Smooth muscle cell of the brain vasculature (primary cell): ENCODE measurements around the gene TNRC18.
A peak's percentile ranks its signal among the peaks of the same experiment; 100 is the strongest.

Source experiments
- DNase-seq: peaks from one replicate; pipeline ENCODE4 v3.0.0-alpha.2; 2012; ENCODE audit warnings: low read depth, low spot score

TNRC18 gene

DNA sequence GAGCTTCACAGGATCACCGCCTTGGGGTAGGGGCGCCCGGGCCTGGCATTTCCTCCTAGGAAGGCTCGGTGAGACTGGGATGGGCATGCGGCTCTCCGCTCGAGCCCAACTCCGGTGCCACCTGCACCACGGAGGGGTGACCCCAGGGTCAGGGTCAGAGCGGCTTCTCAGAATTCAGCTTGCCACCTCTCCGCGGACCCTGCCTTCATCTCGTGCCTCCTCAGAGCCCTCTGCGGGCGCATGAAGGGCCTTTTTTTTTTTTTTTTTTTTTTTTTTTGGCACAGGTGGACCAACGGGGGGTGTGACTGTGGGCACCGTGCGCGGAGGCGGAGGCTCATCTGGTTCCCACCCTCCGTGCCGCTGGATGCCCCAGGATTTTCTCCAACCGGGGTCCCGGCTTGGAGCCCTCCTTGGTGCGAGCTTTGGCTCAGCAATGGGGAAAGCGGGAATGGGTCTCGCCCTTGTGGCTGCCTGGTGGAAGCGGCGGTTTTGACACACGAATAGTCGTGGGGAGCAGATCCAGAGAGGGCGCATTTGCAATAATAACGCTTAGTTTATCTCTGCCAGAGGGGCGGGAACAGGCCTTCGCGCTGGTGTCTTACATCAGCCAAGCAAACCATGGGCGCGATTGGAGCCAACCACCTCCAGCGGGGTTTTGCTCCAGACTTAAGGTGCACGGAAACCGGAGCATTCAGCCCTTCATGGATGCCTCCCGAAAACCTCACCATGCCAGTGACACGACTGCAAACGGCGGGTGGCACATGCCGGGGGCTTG is 5.0 kb upstream of the TNRC18 start:
- DNase-seq, result no peak

DNA sequence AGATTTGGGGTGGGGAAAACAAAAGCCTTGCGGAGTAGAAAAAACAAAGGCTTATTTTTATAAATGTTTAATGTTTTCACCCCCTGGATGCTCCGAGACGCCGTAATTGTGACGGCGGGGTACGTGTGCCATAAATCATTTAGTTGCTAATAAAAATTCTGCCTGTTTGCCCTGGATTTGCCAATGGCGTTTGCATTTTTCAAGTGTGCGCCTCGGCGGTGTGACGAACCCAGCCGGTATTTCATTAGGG is 2.5 kb upstream of the TNRC18 start:
- DNase-seq, result no peak

DNA sequence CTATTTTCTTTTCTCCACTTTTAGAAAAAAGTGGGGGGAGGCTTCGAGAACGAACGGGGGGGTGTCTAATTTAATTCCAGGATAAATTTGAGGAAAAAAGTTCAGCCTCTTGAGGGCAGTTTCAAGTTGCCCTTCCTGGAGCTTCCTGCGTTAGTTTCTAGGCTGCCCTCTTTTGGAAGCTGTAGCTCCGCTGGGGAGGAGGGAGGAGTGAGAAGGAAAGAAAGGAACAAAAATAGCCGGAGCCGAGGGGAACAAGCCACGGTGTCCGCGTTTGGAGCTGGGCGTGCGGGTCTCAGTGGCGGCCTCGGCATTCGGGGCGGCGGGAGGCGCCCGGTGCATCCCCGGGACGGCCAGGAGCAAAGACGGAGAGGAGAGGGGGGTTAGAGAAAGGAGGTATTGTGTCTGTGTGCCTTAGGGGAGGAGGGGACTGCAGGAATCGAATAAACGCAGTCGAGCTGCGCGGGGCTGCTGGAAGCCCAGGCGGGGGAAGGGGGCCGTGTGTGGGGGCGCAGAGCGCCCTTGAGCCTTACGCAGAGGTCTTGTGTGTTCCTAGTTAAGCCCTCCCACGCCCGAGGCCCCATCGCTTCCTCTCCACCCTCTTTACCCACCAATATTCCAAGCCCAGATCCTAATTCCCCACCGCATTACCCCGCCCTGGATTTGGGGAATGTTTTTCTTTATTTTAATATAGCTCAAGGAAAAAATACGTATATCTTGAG is 2.0 kb upstream of the TNRC18 start:
- peak; percentile 77 for DNase-seq

DNA sequence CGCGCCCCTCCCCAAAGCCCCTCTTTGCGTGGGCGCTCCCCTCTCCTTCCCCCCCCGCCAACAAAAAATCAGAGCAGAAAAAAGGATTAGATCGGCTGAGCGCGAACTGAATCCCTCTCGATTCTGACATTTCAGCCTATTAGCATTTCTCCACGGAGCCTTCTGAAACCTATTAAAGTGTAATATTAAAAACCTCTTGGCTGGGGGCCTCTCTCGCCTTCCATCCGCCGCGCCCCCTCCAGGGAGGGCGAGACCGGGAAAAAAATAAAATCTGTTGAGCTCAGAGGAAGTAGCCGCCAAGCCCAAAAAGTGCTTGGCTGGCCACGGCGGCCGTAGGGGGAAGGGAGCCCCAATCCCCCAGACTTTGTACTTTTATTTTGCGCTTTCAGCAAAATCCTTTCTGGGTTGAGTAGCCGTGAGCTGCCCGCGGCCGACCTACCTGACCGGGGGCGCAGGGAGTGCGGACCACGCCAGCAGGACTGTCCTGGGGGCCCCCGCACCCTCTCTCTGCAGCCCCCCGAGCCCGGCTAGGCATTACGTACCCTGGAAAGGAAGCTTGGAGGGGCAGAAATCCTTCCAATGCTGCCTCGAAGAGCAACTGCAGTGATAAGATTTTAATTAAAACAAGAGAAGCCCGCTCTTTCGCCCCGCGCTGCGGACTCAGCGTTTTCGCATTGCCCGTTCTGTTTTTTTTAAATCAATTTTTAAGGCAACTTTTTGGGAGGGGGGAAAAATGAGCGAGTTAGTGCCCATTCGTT is 1.3 kb upstream of the TNRC18 start:
- no peak for DNase-seq

DNA sequence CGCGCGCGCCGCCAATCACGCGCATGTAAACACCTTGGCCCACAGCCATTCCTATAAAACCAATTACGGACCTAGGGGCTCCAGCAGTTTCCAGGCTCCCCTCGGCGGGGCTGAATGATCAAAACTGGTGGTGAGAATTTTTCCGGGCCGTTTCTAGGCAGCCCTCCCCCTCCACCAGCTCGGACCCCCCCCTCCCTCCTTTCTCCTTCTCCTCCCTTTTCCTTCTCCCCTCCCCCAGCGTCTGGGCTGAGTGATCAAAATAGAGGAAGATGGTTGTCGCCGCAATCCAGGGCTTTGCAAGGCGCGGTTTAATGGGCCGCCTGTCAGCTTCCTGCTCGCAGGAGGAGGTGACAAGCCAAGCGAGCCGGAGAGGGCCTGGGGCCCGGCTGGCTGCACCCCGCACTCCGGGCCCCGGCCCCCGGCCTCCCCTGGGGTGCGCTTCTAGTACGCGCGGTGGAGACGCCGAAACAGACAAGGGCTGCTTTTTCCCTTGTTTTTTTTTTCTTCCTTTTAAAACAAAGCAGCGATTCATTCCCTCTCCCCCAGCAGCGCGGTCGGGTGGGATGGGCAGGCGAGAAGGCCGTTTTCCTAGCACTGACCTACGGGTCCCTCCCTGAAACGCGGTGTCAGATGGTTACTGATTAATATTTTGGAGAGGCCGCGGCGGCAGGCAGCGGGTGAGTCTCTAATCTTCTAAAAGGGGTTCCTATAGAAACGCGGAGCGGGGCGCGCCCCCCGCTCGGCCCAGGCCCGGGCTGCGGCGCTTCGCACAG is 528 bp upstream of the TNRC18 start:
- DNase-seq, result peak; percentile 99

DNA sequence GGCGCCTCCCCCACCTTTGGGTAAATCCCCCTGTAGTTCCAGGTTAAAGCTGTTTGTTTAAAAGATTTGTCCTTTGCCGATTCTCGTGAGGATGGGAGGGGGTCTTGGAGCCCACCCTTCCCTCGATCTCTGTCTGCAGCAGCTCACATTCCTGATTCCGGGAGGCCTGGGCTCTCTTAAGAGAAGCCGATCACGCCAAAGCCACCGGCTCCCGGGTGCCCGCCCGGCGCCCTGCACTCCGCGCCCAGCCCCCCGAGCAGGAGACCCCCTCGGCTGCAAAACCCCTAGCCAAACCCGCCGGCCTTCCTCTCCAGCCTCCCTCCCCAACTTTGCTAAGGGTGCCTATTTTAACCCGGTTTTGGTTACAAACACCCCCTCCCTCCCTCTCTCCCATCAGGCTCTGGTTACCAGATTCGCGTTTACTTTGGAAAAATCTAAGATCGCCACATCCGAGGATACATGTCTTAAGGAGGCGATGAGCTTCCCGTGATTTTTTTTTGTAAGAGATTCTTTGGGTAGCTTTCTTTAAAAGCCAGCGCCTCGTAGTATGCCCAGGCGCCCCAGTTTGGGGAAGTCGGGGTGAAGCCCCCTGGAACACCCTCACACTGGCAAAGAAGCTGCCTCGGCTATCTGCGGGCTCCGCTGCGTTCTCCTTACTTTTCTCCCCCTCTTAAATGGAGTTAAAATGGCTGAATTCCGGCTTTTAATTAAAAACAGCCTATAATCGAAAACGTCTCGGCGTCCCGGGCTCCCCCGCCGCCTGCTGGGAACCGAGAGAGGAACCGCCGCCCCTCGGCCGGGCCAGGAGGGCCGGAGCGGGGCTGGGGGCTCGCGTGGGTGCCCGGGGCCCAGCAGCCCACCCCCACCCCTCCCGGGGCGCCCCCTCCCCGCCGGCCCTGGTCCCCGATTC is 983 bp downstream of the TNRC18 start:
- DNase-seq, result no peak

DNA sequence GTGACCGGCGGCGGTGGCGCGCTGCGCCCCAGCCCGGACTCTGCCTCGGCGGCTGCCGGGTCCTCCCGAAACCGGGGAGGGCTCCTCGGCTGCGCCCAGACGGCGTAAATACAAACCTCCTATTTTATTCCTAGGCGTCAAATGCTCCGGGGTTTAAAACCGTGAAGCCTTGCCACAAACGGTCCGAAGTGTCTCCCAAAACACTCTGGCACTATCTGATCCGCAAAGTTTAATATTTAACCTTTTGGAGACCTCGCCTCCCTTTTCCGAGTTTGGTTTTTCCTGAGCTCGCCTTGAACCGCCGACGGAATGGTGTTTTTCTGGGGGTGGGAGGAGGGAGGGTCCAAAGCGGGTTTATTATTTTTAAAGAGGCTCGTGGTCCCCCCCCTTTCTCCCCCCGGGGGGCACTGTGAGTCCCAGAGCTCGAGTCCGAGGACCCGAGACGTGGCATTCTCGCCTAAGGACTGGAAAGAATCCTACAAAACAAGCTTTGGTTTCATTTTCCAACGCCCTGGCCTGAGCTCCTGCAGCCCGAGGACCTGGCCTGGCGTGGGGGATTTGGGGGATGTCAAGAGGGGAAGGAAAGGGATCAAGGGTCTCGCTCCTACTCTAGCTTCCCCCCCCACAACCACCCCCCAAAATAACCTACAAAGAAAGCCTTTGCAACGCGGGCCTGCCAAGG is 1.8 kb downstream of the TNRC18 start:
- no peak for DNase-seq

DNA sequence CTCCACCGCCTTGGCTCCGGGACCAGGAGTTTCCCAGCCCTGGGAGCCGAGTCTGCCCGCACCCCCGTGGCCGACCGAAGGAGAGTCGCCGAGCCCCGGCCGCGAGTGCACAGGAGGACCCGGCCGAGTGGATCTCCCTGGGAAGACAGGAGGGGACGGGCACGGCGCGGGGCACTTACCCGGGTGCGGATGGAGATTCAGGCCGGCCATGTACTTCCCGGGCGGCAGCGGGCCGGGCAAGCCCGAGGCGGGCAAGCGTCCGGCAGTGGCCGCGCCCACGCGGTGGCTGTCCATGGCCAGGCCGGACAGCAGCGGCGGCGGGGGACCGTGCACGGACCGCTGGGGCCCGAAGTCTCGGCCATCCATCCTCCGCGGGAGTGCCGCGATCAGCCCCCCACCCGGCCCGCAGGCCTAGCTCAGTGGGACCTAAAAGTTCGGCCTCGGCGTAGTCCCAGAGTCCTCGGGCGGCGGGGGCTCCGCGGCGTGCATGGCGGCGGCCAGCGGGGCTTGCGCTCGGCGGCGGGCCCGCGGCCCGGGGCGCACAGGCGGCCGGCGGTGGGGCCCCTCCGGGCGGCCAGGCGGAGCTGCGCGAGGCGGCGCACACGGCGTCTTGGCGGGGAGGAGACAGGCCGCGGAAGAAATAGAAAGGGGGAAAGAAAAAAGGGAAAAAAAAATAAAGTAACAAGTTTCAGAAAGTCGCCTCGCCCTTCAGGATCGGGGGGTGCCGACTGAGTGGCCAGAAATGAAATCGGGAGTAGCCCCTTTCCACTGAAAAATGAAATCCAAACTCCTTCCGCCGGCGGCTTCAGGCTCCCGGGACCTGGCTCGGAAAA is 2.5 kb downstream of the TNRC18 start:
- no peak for DNase-seq

DNA sequence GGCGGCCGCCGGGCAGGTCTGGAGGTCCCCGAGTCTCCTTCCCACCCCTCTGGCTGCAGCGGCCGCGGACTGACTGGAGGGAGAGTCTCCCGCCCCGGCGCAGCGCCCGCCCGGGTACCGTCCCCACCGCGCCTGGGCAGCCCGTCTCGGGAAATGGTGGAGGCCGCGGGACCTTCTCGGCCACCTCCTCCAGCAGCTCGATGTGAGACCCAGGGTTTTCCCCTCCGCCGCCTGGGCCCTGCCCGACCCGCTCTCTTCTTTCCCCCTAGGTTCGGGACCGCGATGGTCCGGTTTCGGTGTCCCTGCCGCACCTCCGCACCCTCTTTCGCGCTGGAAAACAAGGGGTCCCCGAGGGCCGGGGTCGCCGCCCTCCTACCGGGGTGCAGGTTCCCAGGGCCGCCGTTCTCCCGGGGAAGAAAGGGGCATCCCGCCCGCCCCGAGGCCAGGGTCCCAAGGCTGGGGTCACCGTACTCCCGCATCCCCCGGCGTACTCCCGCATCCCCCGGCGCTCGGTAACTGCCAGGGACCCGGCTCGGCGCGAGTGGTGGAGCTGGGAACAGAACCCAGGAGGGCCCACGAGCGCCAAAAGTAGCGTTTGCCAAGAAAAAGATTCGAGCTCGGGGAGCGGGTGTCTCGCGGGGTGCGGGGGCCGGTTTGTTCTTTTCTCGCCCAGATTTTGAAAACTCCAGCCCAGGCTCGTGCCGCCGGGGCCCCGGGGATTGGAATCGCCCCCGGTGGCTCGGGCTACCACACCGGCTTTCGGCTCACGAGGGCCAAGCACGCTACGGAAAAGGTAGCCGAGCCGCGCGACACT is 3.4 kb downstream of the TNRC18 start:
- DNase-seq, result no peak

DNA sequence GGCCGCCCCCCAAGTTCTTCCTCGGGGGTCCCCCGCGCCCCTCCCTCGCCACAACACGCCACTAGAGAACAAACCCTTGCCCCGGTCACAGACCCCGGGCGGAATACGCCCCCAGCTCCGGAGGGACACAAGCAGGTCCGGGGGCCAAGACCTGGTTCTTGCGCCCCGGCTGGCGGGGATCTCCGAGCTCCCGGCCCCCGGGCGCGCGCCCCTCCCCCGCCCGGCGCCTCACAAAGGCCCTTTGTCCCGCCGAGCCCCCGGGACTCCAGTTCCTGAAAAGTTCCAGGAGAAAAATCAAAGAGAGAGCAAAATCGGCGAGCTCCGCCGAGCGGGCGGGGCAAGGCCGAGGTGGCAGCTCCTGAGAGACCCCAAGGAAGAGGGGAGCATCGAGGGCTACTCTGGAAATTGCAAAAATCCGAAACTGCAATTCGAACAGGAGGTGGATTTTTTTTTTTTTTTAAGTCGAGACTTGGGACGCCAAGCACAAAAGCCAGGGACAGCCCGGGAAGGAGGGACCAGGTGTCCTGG is 4.0 kb downstream of the TNRC18 start:
- DNase-seq, result no peak

DNA sequence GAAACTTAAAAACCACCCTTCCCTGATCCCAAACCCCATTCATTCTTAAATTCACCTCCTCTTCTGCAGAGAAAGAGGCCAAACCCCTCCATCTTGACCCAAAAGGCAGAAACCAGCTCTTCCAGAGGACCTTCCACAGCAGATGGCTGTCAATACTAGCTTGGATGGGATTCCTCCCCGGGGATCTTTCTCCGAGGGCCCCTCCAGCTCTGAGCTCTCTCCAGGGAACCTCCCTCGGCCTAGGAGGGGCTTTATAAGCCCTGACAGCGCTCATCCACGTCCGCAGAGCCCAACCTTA is 5.4 kb downstream of the TNRC18 start:
- DNase-seq, result no peak

DNA sequence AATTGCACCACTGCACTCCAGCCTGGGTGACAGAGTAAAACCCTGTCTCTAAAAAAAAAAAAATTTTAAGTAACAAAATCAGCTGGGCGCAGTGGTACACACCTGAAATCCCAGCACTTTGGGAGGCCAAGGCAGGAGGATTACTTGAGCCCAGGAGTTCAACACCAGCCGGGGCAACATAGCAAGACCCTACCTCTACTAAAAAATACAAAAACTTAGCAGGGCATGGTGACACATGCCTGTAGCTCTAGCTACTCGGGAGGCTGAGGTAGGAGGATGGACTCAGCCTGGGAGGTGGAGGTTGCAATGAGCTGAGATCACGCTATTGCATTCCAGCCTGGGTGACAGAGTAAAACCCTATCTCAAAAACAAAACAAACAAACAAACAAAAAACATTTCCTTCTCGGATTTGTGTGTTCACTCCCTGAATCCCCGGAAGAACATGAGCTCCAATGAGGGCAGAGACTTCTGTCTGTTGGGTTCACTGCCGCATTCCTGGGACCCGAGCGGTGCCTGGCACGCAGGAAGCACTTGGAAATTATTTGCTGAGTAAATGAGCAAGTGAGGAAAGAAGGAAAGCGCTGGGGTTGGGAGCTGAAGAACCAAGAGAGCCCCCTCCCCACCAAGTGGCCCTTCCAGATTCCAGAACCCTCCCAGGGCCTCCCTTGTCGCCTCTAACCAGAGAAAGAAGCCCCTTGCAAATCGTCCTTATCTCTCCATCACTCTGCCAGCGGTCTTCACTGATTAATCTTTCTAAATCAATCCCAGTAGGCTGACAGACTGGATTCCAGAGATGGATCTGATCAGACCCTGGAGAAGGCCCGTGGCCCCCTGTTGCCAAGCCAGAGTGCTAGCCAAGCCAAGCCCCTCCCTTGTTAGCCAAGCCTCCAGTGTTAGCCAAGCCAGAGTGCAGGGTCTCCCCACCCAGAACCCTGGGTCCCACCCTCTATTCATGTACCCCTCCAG is 6.2 kb downstream of the TNRC18 start:
- no peak for DNase-seq

DNA sequence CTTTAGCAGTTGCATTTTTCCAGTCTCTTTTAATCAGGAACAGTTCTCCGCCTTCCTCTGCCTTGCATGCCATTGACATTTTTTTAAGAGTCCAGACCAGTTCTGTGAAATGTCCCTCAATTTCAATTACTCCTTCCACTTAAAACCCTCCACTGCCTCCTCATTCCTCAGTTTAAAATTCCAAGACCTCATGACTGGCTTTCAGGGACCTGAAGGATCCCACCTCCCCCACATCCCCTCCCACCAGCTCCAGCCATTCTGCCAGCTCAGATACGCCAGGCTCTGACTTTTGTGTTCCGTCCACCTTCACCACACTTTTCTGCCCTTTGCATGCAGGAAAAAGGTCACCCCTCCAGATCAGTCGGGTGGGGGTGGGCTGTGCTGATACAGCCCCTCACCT is 8.7 kb downstream of the TNRC18 start:
- no peak for DNase-seq

DNA sequence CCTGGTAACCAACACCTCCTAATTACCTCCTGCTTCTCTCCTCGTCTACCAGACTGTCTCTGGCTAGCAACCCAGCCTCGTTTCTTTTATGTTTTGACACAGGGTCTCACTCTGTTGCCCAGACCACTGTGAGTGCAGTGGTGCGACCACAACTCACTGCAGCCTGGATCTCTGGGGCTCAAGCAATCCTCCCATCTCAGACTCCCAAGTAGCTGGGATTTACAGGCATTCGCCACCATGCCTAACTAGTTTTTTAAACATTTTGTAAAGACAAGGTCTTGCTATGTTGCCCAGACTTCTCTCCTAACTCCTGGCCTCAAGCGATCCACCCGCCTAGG is 10.2 kb downstream of the TNRC18 start:
- DNase-seq, result no peak

DNA sequence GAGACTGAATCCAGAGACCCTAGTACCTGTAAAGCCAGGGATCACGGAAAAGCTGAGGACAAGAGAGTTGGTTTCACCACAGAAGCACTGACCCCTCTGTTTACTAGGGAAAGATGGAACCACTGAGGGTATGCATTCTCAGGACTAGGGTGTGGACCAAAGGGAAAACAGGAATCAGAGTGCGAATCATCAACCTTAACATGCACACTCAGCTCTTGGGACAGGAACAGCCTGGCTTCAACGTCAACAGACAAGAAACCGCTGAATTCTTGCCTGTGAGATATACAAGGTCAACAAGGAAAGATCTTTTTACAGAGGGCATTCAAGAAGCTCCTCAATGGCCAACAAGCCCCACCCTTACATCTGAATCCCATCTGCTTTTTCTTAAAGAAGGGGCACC is 14.9 kb downstream of the TNRC18 start:
- DNase-seq, result no peak

DNA sequence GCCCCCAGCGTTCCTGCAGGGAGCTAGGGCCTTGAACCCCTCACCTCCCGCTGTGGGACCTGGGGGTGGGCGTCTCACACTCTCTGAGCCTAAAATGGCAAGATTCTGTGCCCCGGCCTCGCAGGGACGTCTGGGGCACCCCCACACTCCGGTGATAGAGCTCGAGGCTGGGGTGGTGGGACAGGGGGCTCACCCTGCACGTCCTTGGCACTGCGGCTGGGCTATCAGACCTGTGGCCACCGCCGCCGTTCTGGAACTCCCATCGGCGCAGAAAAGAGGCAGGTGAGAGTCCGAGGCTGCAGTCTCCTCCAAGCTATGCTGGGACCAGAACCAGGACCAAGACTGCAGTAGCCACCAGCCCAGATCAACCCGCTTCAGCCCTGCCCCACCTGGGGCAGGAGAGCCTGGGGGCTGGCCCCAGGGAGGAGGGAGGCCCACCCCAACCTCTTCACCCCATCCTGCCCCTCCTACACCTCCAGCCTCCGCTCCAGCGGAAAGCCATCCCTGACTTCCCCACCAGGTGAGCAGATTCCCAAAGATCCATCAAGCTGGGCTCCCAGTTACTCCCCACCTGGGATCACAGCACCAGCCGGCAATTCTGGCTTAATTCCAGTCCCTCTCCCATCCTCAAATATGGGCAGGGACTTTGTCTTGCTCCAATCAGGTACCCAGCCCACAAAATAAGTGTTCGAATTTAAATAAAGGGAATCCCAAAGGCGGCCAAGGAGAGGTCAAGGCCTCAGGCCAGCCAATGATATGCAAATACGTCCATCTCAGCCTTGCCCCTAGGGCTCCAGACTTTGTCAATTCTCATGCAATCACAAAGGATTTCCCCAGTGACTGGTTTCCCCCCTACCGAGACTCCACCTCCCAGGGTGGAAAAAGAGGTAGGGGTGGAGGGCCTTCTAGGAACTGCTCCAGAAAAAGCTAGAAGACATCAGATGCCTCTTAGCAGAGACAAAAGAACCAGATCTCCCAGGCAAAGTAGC is 16.4 kb downstream of the TNRC18 start:
- no peak for DNase-seq
